ENCODE data around the gene ACTMAP. TPM values are rescaled to one million over a fixed set of nuclear protein-coding genes. Genes with fewer than 3 reads are reported as not detected.

ACTMAP gene
- total RNA-seq, 4 donors from 2014 or later = 4.2 to 14.6 (median 6.2) TPM

- Histone ChIP-seq H3K27ac (peak overlapping the region; percentile 89 to 98 (median 92)), H3K4me3 (no peak overlapping the region), H3K4me1 (peaks cover 15 to 21% of the 10 kb centered on the region in 2 donors), H3K36me3 (peaks cover 0 to 38% of the 10 kb centered on the region in 2 donors), H3K9me3 (no peaks in the 10 kb centered on the region), H3K27me3 (no peaks in the 10 kb centered on the region)
- ATAC-seq (no peak), DNase-seq (no peak)
- intact Hi-C loops (cut with DNase I; ENCODE audit: low total_unique reads) = loop anchor here (2.0 to 10.0 kb wide), 2 partner anchors 51 to 269 kb away; partner anchors contain the start of gene SERTAD3
- in situ Hi-C loops (cut with MboI; ENCODE audit: low sequenced_read_pairs in 4 of 4) = no loop called here
- TF ChIP-seq CTCF (IDR thresholded peaks at IDR 0.05 in 4 of 5, conservative IDR thresholded peaks at IDR 0.05 in 1 of 5) = no peak
- no peak for TF ChIP-seq POLR2A (IDR thresholded peaks at IDR 0.05)
Observed at GRCh38 chr19:40713939-40714338, 36.3 kb downstream of the ACTMAP start.

DNA sequence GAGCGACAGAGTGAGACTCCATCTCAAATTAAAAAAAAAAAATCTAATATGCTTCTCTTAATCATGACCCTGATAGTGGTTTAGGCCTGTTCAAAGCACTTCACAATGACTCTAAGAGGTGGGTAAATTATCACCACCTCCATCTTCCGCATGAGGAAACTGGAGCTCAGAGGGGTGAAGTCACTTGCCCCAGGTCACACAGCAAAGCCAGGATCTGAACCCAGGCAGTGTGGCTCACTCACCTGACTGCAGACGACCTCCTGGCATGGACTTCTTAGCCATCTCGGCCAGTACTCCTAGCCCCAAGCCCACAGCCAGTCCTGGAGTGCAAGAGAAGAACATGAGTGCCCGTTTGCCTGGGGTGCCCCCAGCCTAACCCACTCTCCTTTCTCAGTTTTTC is 40.5 kb downstream of the ACTMAP start:
- no peak overlapping the region for H3K4me3 ChIP-seq
- ATAC-seq = no peak
- peaks cover 4 to 5% of the 10 kb centered on the region in 2 donors for H3K4me1 ChIP-seq
- H3K9me3 ChIP-seq = no peaks in the 10 kb centered on the region
- DNase-seq = no peak
- intact Hi-C loops (cut with DNase I; ENCODE audit: low total_unique reads) (loop anchor here (10.0 kb wide), 1 partner anchor 265 kb away; the partner anchor contains the start of gene SERTAD3), in situ Hi-C loops (cut with MboI; ENCODE audit: low sequenced_read_pairs in 4 of 4) (no loop called here)
- H3K27ac ChIP-seq = no peak overlapping the region
- no peaks in the 10 kb centered on the region for H3K27me3 ChIP-seq
- TF ChIP-seq POLR2A (IDR thresholded peaks at IDR 0.05) (no peak), CTCF (IDR thresholded peaks at IDR 0.05 in 4 of 5, conservative IDR thresholded peaks at IDR 0.05 in 1 of 5) (no peak)
- H3K36me3 ChIP-seq = peaks cover 0 to 56% of the 10 kb centered on the region in 2 donors

- in situ Hi-C loops (cut with MboI; ENCODE audit: low sequenced_read_pairs in 4 of 4) = no loop called here
- H3K4me1 ChIP-seq = no peaks in the 10 kb centered on the region
- ATAC-seq = no peak
- no peak for DNase-seq
- TF ChIP-seq CTCF (IDR thresholded peaks at IDR 0.05 in 4 of 5, conservative IDR thresholded peaks at IDR 0.05 in 1 of 5) = no peak
- no peak for TF ChIP-seq POLR2A (IDR thresholded peaks at IDR 0.05)
- H3K36me3 ChIP-seq = peaks cover 0 to 57% of the 10 kb centered on the region in 2 donors
- no peak overlapping the region for H3K4me3 ChIP-seq
- H3K9me3 ChIP-seq = no peaks in the 10 kb centered on the region
- H3K27ac ChIP-seq = peak overlapping the region in 1 of 4 donors; percentile 45
- no peaks in the 10 kb centered on the region for H3K27me3 ChIP-seq
- intact Hi-C loops (cut with DNase I; ENCODE audit: low total_unique reads) = no loop called here
Observed at GRCh38 chr19:40707615-40708014, 42.7 kb downstream of the ACTMAP start.

GRCh38 chr19:40705950-40706619 is 44.2 kb downstream of the ACTMAP start:
- peaks cover 0 to 56% of the 10 kb centered on the region in 2 donors for H3K36me3 ChIP-seq
- H3K27ac ChIP-seq = peak overlapping the region; percentile 18 to 67 (median 44)

More at GRCh38 chr19:40705950-40706619, 44.2 kb downstream of the ACTMAP start:
- no peaks in the 10 kb centered on the region for H3K4me1 ChIP-seq
- H3K9me3 ChIP-seq = no peaks in the 10 kb centered on the region
- intact Hi-C loops (cut with DNase I; ENCODE audit: low total_unique reads) (no loop called here), in situ Hi-C loops (cut with MboI; ENCODE audit: low sequenced_read_pairs in 4 of 4) (no loop called here)
- no peaks in the 10 kb centered on the region for H3K27me3 ChIP-seq
- DNase-seq (no peak), ATAC-seq (no peak)
- no peak overlapping the region for H3K4me3 ChIP-seq
- no peak for TF ChIP-seq CTCF (IDR thresholded peaks at IDR 0.05 in 4 of 5, conservative IDR thresholded peaks at IDR 0.05 in 1 of 5)
- no peak for TF ChIP-seq POLR2A (IDR thresholded peaks at IDR 0.05)

Data from gastrocnemius medialis (tissue), 4 donors.